BE2C (cell line): Measurements from ENCODE around the gene GATA3. TPM values are rescaled to one million over a fixed set of nuclear protein-coding genes. Genes with fewer than 3 reads are reported as not detected.

Experiments
- DNase-seq: peaks from one replicate; pipeline ENCODE4 v3.0.0-alpha.2; 2020
- H3K27me3 ChIP-seq: fragments of 250-450 bp; sonication (Bioruptor Pico); 2 replicates; pipeline ENCODE4 v1.5.1; 2020; ENCODE audit warnings: mild to moderate bottlenecking
- H3K36me3 ChIP-seq: fragments of 250-450 bp; sonication (Bioruptor Pico); 2 replicates; pipeline ENCODE4 v1.5.1; 2020; ENCODE audit warnings: mild to moderate bottlenecking
- H3K4me1 ChIP-seq: fragments of 250-450 bp; sonication (Bioruptor Pico); 2 replicates; pipeline ENCODE4 v1.5.1; 2020
- H3K4me3 ChIP-seq: 2 replicates; pipeline ENCODE4 v1.5.1; 2011; ENCODE audit warnings: low read depth, low read length
- H3K9me3 ChIP-seq: fragments of 250-450 bp; sonication (Bioruptor Pico); 2 replicates; pipeline ENCODE4 v1.5.1; 2020
- polyA plus RNA-seq: library from polyadenylated mRNA; unstranded; fragments of >200 nt; gene quantifications from one replicate; pipeline ENCODE4 v1.2.1, GENCODE V29; 2012; ENCODE audit warnings: low read depth, missing spikeins; ENCODE audit not compliant: insufficient read length, insufficient read depth
- TF ChIP-seq, protein P1 (sequence below): IDR thresholded peaks from 2 replicates; pipeline ENCODE4 v1.5.1; 2012; ENCODE audit warnings: mild to moderate bottlenecking, low read depth, low read length

GATA3 gene
- polyA plus RNA-seq = 223 TPM

DNA sequence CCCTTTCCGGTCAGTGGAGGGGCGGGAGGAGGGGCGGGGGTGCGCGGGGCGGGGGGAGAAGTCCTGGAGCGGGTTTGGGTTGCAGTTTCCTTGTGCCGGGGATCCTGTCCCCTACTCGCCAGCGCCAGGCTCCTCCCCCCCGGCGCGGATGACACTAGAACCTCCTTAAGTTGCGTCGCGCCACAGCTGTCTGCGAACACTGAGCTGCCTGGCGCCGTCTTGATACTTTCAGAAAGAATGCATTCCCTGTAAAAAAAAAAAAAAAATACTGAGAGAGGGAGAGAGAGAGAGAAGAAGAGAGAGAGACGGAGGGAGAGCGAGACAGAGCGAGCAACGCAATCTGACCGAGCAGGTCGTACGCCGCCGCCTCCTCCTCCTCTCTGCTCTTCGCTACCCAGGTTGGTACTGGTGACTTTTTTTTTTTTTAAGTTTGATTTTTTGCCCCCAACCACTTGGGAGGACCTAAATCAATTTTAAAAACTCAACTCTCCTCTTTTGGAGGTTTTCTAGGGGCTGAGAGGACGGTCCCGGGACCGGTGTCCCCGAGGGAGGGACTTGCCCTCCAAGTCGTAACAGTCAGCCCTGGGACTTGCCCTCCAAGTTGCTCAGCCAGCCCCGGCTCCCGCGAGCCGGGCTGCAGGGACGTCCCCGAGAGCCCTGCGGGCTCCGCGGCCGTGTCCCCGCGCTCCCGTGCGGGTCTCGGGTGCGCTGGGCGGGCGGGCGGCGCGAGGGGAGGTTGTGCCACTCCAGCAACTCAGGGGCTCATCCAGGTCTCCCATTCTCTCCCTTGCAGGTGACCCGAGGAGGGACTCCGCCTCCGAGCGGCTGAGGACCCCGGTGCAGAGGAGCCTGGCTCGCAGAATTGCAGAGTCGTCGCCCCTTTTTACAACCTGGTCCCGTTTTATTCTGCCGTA is at the start of gene GATA3:
Gene GATA3 (plus strand): TSS at position 195 of the 914 bp plus-strand sequence. CDS start 968 bp downstream, outside the sequence.
- DNase-seq = peak; percentile 95
- Histone ChIP-seq H3K36me3 (peaks cover 50% of the 10 kb centered on the region), H3K9me3 (no peaks in the 10 kb centered on the region), H3K4me1 (0 out of 2 replicates have a peak, but pooled peaks cover 4% of the 10 kb centered on the region), H3K4me3 (peak within 1 kb of the TSS; percentile 89), H3K27me3 (no peaks in the 10 kb centered on the region)
- TF ChIP-seq, protein P1, sequence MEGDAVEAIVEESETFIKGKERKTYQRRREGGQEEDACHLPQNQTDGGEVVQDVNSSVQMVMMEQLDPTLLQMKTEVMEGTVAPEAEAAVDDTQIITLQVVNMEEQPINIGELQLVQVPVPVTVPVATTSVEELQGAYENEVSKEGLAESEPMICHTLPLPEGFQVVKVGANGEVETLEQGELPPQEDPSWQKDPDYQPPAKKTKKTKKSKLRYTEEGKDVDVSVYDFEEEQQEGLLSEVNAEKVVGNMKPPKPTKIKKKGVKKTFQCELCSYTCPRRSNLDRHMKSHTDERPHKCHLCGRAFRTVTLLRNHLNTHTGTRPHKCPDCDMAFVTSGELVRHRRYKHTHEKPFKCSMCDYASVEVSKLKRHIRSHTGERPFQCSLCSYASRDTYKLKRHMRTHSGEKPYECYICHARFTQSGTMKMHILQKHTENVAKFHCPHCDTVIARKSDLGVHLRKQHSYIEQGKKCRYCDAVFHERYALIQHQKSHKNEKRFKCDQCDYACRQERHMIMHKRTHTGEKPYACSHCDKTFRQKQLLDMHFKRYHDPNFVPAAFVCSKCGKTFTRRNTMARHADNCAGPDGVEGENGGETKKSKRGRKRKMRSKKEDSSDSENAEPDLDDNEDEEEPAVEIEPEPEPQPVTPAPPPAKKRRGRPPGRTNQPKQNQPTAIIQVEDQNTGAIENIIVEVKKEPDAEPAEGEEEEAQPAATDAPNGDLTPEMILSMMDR = no peak

- TF ChIP-seq, protein P1 = no peak
- Histone ChIP-seq H3K4me1 (no peaks in the 10 kb centered on the region), H3K9me3 (no peaks in the 10 kb centered on the region), H3K36me3 (peaks cover 10% of the 10 kb centered on the region), H3K27me3 (no peaks in the 10 kb centered on the region), H3K4me3 (no peak overlapping the region)
- no peak for DNase-seq
These were observed 48.1 kb upstream of the GATA3 start for GRCh38 chr10:8006274-8006999.

GRCh38 chr10:8009031-8009430 is 45.5 kb upstream of the GATA3 start:
- TF ChIP-seq, protein P1 = no peak
- Histone ChIP-seq H3K9me3 (no peaks in the 10 kb centered on the region), H3K4me3 (no peak overlapping the region), H3K36me3 (peaks cover 15% of the 10 kb centered on the region), H3K27me3 (no peaks in the 10 kb centered on the region), H3K4me1 (no peaks in the 10 kb centered on the region)
- DNase-seq = no peak

GRCh38 chr10:8013006-8013405 is 41.5 kb upstream of the GATA3 start:
- Histone ChIP-seq H3K36me3 (peaks cover 23% of the 10 kb centered on the region), H3K4me1 (no peaks in the 10 kb centered on the region), H3K4me3 (no peak overlapping the region), H3K27me3 (no peaks in the 10 kb centered on the region), H3K9me3 (no peaks in the 10 kb centered on the region)
- no peak for DNase-seq
- TF ChIP-seq, protein P1 = no peak

DNA sequence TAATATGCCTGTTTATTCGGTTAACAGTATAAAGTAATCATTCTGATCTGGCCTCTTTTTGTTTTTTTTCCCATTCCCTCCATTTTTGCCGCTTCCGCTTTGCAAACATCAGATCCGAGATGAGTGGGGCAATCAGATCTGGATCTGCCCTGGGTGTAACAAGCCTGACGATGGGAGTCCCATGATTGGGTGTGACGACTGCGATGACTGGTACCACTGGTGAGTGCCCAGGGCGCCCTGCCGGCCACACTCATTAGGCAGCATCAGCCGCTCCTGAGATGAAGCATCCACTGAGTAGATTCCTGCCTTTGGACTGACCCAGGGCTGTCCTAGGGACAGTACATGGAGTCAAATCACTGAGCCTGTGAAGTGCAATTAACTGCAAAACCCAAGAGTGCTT is 40.9 kb upstream of the GATA3 start:
- peaks cover 23% of the 10 kb centered on the region for H3K36me3 ChIP-seq
- H3K4me1 ChIP-seq = no peaks in the 10 kb centered on the region
- H3K4me3 ChIP-seq = no peak overlapping the region
- no peaks in the 10 kb centered on the region for H3K27me3 ChIP-seq
- no peaks in the 10 kb centered on the region for H3K9me3 ChIP-seq
- TF ChIP-seq, protein P1 = no peak
- no peak for DNase-seq

DNA sequence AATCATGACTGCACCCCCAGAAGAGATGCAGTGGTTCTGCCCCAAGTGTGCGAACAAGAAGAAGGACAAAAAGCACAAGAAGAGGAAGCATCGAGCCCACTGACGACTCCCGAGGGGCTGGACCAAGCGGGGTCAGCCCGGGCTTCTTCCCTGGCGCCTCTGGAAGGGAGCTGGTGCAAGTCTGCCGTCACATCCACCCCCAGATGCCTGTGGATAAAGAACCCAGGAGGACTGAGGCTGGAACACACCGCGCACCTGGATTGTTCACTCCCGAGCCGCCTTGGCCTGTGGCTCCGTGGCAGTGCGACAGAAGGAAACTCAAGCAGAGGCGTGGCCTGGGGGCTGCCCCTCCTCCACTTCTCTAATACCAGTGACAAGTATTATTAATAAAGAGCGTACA is 39.8 kb upstream of the GATA3 start:
- TF ChIP-seq, protein P1 = no peak
- no peak for DNase-seq
- Histone ChIP-seq H3K27me3 (no peaks in the 10 kb centered on the region), H3K36me3 (peaks cover 23% of the 10 kb centered on the region), H3K4me1 (no peaks in the 10 kb centered on the region), H3K9me3 (no peaks in the 10 kb centered on the region), H3K4me3 (no peak overlapping the region)
